AML-193 (cell line): ENCODE measurements around the gene FOXO1.
"Not testable (repeated sequence)": the region's sequence is repeated elsewhere in the genome, so short reads cannot be mapped to it uniquely, and the experiment has no call there.

ENCODE experiments used
- DNase-seq, 2 experiments: peaks; one replicate each; lab custom pipeline; 2025; lab: John Stamatoyannopoulos, UW

Gene FOXO1

DNA sequence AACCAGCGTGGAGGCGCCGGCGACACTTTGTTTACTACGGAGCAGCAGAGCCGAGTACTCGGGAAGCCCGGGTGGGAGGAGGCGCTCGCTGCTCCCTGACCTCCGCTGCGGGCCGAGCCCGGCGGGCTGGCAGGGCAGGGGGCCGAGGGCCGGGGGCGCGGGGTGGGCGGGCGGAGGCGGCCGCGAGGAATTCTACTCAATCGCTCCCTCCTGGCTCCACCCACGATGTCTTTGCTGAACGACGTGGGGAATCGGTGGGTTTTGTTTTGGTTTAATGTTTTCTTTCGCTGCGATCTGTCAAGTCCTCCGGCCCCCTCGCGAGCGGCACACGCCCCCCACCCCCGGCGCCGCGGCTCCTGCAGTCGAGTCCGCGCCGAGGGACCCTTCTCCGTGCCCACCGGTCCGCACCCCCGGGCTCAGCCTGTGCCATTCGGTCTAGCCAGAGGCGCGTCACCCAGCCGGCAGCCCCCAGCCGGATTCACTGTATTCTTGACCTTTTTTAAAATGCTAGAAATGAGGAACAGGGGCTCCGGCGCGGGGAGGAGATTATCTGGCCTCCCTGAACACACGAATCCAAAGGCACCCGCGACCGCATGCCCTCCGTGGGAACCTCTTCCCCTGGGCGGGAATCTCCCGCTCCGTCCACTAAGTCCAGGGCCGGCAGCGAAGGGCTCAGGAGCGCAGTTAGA, 636 bp upstream of the FOXO1 start:
- DNase-seq, result peak; percentile 70 to 73

GRCh38 chr13:40665126-40666044, 1.1 kb downstream of the FOXO1 start:
- DNase-seq, result peak in 1 of 2 experiments; percentile 19

GRCh38 chr13:40664350-40665125, 1.9 kb downstream of the FOXO1 start:
- no peak for DNase-seq

DNA sequence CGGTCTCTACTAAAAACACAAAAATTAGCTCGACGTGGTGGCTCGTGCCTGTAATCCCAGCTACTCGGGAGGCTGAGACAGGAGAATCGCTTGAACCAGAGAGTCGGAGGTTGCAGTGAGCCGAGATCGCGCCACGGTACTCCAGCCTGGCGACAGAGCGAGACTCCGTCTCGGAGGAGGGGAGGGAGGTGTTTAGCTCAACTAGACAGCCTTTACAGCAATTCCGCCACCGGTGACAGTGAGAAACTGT, 2.4 kb downstream of the FOXO1 start:
- DNase-seq, result not testable (repeated sequence)

DNA sequence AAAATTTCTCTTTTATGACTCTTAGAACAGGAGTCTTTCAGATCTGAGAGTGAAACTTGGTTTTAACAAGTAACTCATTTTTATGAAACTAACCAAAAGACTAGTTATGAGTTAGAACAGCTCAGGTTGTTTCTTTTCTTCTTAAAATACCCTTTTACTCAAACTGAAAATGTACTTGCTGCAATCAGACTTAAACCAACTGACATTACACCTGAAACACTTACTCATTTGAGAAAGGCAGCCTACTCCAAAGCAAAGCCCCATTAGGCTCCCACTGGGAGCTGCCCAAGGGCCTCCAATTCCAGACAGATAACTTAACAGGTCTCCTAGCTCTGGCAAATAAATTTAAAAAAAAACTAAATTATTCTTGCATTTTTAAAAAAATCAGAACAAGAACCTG, 3.6 kb downstream of the FOXO1 start:
- DNase-seq, result no peak

GRCh38 chr13:40661875-40662665, 4.4 kb downstream of the FOXO1 start:
- no peak for DNase-seq

- DNase-seq, result no peak
These were observed 5.7 kb downstream of the FOXO1 start for GRCh38 chr13:40660692-40661091.

DNA sequence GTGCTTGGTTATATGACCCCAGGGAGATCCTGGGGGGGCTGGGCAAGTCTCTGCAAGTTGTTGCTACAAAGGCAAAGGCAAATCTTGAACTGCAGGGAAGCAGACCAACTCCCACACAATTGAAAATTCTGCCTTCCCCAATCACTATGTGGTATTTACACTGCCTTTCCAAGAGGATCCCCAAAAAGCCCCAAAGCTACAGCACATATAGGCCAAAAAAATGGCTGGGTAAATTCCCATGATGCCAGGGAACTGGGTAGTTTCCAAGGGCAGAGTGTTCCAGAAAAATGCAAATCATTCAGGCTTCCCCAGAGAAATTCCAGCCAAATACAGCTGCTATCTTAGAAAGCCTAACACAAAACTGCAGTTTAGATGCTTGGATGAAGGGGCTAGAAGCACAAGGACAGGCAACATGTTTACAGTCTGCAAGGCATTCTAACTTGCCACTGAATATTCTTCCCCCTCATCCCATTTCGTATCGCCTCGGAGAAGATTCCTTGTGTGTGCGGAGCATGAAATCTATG, 6.2 kb downstream of the FOXO1 start:
- no peak for DNase-seq

DNA sequence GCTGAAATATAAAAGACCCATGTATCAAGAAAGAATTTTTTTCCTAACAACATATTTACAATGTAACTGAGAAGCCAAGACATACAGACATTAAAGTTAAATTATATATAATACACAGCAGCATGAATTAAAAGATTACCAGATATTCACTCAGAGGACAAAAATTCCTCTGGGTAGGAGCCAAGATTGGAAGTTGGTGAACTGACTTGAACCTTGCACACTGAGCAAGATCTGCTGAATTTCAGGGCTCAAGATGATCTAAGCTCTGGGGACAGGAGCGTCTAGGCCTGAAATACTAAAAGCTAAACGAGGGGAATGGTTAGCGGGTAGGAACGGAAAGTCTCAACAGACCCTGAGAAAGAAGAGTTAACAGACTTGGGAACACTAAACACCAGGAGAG, 8.5 kb downstream of the FOXO1 start:
- DNase-seq, result no peak

- no peak for DNase-seq
These were observed 9.1 kb downstream of the FOXO1 start for GRCh38 chr13:40657307-40657706.

DNA sequence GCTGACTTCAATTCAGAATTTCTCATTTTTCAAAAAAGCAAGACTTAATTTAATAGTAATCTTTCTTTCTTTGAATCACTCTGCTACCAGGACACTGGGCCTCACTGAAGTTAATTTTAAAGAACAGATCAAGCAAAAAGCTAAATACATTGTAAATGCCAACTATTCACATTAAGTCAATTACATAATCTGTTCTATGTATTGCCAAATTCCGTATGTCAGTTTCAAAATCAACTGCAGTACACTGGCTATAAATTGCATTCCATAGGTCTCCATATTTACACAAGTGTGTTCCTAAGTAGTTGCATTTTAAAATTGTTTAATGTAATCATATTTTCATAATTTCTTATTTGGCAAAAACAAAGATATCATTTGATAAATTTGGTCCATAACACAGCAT, 10.1 kb downstream of the FOXO1 start:
- DNase-seq, result peak; percentile 68 to 71

- peak; percentile 75 to 86 for DNase-seq
These were observed 12.7 kb downstream of the FOXO1 start for GRCh38 chr13:40653527-40654318.

DNA sequence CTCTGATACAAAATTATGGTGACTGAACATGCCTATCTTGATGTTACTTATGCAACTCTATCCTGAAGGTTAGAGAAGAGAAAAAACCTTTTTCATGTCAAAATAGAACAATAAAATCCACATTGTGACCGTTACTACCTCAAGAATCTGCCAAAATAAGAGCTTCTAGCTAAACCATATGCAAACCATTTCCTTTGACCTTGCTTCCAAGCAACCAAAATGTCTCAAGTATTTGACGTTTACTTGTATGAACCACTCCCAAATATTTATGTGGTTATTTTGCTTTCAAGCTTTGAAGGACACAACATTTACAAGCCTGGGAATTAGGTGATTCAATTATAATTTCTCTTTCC, 13.9 kb downstream of the FOXO1 start:
- no peak for DNase-seq

- no peak for DNase-seq
These were observed 14.4 kb downstream of the FOXO1 start for GRCh38 chr13:40651866-40652587.

DNA sequence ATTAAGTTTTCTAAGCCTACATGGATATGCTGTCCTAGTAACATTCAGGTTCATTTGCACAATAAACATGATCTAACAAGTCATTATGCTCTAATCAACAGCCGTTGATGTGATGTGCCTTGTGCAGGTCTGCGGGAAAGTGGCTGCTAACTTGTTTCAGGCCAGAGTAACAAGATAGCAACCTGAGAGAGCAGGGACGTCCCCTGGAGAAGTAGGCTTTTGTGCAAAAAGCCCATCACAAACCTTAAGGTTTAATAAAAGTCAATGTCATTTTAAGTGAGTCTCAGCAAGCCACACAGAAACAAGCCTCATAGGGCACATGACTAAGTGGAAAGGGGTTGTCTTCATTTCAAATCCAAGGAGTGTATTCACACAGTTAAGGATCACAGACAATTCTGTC, 17.6 kb downstream of the FOXO1 start:
- DNase-seq, result no peak

GRCh38 chr13:40648040-40648439, 18.4 kb downstream of the FOXO1 start:
- DNase-seq, result no peak

DNA sequence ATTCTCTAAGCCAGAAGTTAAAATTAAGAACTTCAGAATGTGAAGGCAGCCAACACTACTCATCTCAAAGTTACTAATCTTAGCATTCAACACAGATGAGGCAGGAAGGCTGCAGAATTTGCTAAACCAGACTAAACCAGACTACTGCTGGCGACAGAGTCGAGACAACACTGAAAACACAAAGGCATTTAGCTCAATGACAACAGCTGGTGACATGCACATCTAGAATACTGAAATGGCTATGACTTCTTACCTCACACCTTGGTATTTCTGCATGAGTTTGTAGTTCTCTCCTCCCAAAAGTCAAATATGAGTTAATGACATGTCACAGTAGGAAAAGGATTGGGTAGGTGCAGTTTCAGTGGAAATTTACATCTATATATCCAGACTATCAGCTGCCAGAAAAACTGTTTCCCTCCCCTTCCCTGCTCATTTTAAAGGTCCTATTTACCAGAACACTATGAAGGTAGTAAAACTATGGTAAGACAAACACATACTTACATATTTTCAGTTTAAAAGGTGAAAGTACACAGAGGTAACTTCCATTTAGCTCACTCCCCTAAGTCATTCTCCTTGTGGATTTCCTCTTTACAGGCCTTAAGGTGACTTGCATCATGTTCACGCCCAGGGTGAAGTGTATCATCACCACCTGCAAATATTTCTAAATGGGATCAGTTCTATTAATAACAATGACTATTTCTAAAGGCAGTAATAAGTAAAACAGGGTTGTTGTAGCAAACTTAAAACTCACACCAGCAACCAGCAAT, 21.4 kb downstream of the FOXO1 start:
- DNase-seq, result no peak

DNA sequence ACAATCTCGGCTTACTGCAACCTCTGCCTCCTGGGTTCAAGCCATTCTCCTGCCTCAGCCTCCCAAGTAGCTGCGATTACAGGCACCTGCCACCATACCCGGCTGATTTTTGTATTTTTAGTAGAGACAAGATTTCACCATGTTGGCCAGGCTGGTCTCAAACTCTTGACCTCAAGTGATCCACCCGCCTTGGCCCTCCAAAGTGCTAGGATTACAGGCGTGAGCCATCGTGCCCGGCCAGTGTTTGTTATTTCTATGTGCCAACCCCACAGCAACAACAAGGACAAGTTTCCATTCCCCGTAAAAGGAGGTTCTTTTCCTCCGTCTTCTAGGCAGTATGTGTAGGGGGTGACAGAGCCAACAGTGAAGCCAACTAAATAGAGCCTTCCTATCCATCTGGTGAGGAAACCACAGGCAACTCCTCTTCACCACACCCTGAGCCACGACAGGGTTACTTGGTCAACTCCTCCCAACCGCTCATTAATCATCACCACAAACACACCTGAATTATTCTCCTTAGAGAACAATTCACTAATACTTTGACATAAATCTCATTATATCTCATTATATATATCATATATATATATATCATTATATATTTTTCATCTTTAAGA, 25.5 kb downstream of the FOXO1 start:
- peak in 1 of 2 experiments; percentile 9 for DNase-seq

DNA sequence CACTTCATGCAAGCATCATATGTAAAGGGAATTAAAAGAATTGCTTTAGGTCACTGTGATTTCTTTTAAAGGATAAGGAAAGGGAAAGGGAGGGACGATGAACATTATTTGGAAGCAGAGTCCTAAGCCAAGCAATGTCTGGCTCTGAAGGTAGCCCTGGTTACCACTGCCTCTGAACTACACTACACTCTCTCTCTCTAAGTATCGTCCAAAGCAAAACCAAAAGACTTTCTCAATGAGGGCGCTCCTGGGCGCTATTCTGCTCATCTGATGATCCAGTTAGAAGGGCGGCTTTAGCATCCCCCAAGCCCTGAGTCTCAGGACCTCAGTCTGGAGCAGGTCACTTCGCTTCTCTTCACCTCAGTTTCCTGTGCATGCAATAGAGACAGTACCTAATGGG, 26.2 kb downstream of the FOXO1 start:
- DNase-seq, result no peak
